Mammary epithelial cell (primary cell): ENCODE data around the gene FBXW5.

Experiments
- EZH2 ChIP-seq: IDR thresholded peaks from 2 replicates; pipeline ENCODE4 v1.6.1; 2012; ENCODE audit warnings: low read length, inconsistent platforms, borderline replicate concordance
- TF ChIP-seq, protein P1 (sequence below), 2 donors: IDR thresholded peaks in 1 of 2; conservative IDR thresholded peaks in 1 of 2; 2 replicates each; pipeline ENCODE4 v1.5.1; 2011 to 2012; ENCODE audit warnings: inconsistent platforms in 2 of 2, low read length in 2 of 2, mild to moderate bottlenecking in 2 of 2, control low read depth in 1 of 2, low read depth in 1 of 2; ENCODE audit not compliant: insufficient read depth in 1 of 2; ENCODE audit errors: extremely low read depth in 1 of 2

DNA sequence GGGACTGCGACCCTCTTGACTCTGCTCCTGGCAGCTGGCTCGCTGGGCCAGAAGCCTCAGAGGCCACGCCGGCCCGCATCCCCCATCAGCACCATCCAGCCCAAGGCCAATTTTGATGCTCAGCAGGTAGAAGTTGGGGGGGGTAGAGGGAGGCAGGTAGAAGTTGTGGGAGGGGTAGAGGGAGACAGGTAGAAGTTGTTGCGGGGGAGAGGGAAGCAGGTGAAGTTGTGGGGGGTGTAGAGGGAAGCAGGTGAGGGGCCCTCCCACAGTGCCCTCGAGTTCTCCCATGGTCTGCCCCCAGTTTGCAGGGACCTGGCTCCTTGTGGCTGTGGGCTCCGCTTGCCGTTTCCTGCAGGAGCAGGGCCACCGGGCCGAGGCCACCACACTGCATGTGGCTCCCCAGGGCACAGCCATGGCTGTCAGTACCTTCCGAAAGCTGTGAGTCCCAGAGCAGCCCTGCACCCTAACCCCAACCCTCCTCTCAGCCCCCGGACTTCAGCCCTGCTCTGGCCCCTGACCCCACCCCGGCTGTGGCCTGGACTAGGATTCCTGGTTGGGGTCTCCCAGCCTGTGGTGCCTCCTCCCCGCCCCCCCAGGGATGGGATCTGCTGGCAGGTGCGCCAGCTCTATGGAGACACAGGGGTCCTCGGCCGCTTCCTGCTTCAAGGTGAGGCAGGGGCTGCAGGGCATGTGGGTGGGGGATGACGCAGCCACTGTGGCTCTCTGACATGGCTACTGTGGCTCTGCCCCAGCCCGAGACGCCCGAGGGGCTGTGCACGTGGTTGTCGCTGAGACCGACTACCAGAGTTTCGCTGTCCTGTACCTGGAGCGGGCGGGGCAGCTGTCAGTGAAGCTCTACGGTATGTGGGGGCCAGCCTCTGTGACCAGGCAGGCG lies 1.0 kb upstream of the FBXW5 start:
- TF ChIP-seq, protein P1, sequence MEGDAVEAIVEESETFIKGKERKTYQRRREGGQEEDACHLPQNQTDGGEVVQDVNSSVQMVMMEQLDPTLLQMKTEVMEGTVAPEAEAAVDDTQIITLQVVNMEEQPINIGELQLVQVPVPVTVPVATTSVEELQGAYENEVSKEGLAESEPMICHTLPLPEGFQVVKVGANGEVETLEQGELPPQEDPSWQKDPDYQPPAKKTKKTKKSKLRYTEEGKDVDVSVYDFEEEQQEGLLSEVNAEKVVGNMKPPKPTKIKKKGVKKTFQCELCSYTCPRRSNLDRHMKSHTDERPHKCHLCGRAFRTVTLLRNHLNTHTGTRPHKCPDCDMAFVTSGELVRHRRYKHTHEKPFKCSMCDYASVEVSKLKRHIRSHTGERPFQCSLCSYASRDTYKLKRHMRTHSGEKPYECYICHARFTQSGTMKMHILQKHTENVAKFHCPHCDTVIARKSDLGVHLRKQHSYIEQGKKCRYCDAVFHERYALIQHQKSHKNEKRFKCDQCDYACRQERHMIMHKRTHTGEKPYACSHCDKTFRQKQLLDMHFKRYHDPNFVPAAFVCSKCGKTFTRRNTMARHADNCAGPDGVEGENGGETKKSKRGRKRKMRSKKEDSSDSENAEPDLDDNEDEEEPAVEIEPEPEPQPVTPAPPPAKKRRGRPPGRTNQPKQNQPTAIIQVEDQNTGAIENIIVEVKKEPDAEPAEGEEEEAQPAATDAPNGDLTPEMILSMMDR (conservative IDR thresholded peaks at IDR 0.05 in 1 of 2, IDR thresholded peaks at IDR 0.05 in 1 of 2; ENCODE audit: extremely low read depth in 1 of 2, insufficient read depth in 1 of 2, low read depth in 1 of 2, low read length in 2 of 2): no peak
- TF ChIP-seq EZH2: no peak
